ENCODE results near the gene CLDN10.

The CLDN10 gene

DNA sequence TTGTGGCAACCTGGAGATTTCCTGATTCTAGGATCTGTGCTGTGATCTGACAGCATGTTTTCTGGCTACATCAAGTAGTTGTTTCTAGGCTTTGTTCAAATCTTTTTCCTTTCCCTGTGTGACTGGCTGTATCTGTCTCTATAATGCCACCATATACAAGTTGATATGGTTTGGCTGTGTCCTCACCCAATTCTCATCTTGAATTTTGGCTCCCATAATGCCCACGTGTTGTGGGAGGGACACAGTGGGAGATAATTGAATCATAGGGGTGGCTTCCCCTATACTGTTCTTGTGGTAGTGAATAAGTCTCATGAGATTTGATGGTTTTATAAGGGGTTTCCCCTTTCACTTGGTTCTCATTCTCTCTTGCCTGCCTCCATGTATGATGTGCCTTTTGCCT is 24.6 kb upstream of the CLDN10 start:
- peaks cover 4% of the 10 kb centered on the region for H3K9me3 Mint-ChIP-seq
- ATAC-seq (no peak), DNase-seq (ENCODE audit: low spot score in 2 of 2) (no peak)
- no peaks in the 10 kb centered on the region for H3K4me1 Mint-ChIP-seq
- H3K36me3 Mint-ChIP-seq = no peaks in the 10 kb centered on the region
- no peak overlapping the region for H3K4me3 Mint-ChIP-seq
- H3K27ac Mint-ChIP-seq = no peak overlapping the region

DNA sequence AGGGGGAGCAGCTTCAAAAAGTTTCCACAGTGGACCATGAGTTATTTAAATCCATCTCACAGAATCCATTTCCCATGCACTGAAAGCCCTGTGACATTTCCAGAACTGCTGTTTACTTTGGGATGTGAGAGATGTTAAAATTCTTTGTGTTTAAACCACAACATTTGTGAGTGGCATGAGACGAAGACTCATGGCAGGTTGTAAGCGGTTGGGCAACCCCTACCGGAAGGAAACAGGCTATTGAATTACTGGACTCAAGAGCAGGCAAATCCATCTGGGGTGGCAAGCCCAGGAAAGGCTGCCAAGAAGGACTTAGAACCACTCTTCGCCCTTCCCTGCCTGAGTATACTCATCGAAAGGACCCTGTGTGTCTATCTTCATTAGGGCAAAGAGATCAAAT is 22.3 kb upstream of the CLDN10 start:
- DNase-seq (ENCODE audit: low spot score in 2 of 2) (no peak), ATAC-seq (no peak)
- Mint-ChIP-seq H3K36me3 (no peaks in the 10 kb centered on the region), H3K9me3 (peaks cover 4% of the 10 kb centered on the region), H3K27ac (no peak overlapping the region), H3K4me1 (peaks cover 4% of the 10 kb centered on the region), H3K4me3 (no peak overlapping the region)

DNA sequence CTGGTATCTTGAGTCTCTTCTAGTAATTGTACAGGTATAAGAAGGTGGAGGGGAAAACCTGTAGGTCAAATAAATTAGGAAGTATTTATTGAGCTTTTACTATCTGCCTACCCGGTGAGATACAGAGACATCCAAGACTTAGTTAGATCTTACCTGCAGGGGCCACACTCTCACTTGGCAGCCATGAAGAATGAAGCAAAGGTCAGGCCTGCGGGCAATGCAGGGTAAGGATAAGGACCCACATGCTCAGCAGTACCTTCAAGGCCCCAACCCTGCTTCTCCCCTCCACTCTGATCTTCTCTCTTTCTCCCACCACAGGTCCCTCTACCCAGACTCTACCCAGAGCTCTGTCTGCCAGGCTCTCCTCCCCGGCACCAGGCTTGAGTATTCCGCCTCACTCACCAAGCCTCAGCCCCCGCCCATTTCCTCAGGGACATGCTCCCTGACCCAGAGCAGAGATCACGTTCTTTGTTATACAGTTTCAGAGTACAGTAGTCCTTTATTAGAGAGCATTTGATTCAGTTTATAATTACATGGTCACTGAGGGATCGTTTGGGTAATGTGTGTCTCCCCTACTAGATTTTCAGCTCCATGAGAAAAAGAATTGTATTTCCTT is 18.9 kb upstream of the CLDN10 start:
- DNase-seq (ENCODE audit: low spot score in 2 of 2) = no peak
- Mint-ChIP-seq H3K9me3 (no peaks in the 10 kb centered on the region), H3K4me3 (no peak overlapping the region), H3K4me1 (peaks cover 9% of the 10 kb centered on the region), H3K27ac (no peak overlapping the region), H3K36me3 (no peaks in the 10 kb centered on the region)
- ATAC-seq = peak; percentile 34

DNA sequence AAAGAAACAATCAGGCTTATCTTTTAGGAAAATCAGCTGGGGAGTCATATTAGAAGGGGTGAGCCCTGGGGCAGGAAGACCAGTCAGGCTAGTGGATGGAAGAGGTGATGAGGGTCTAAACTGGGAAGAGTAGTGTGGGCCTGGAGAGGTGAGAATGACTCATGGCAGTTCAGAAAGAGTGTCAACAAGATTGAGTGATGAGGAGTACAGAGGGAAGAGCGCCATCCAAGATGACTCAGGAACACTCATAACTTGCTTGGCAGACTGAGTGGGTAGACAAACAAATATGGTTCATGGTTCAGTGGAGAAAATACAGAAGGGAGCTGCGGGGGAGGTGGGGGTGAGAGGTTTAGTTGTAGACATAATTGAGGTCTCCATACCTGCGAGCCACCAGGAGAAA is 17.3 kb upstream of the CLDN10 start:
- H3K4me3 Mint-ChIP-seq = no peak overlapping the region
- no peak overlapping the region for H3K27ac Mint-ChIP-seq
- H3K9me3 Mint-ChIP-seq = no peaks in the 10 kb centered on the region
- ATAC-seq (peak; percentile 91), DNase-seq (ENCODE audit: low spot score in 2 of 2) (no peak)
- H3K4me1 Mint-ChIP-seq = peaks cover 9% of the 10 kb centered on the region
- no peaks in the 10 kb centered on the region for H3K36me3 Mint-ChIP-seq

DNA sequence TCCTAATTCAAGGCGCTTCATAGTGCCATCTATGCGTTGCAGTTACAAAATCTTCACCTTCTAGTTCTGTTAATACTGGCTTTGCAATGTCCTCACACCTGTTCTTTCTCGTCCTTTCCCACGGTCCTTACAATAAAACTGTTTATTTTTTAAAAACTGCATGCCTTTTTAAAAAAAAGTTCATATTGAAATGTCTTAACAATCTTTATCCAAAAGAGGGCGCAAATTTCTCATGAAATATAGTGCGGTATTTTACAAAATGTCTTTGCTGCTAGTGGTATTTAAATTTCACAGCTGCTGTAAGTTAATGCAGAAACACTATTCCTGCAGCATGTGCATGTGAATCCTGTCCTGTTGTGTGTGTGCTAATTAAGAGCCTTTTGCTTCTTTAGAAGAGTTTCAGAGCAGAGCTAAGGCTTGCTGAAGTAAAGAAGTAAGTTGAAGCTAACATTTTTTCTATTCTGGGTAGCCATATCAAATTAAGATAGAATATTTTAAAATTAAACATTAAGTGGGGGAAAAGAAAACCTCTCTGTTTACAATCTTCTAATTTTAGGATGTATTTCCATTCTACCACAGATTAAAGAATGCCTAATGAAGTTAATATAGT is 15.8 kb upstream of the CLDN10 start:
- peaks cover 9% of the 10 kb centered on the region for H3K4me1 Mint-ChIP-seq
- H3K27ac Mint-ChIP-seq = no peak overlapping the region
- H3K9me3 Mint-ChIP-seq = no peaks in the 10 kb centered on the region
- ATAC-seq (no peak), DNase-seq (ENCODE audit: low spot score in 2 of 2) (no peak)
- H3K36me3 Mint-ChIP-seq = no peaks in the 10 kb centered on the region
- H3K4me3 Mint-ChIP-seq = no peak overlapping the region

DNA sequence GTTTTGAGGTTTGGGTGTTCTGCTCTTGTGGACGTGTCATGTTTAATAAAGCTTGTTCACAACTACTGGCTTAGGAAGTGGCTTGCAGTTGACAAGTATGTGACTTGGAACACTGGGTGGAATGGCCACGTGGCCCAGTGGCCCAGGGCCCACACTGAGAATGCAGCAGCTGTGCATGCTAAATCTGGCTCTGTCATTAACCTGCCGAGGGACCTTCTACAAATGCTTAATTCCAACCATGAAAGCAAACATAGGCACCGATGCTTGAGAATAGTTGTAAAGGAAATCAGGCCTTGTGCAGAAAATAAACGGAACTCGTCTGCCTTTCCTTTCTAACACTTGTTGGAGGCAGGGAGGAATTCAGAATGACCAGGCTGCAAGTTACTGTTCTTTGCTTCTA is 11.6 kb upstream of the CLDN10 start:
- ATAC-seq (no peak), DNase-seq (ENCODE audit: low spot score in 2 of 2) (no peak)
- Mint-ChIP-seq H3K27ac (no peak overlapping the region), H3K9me3 (no peaks in the 10 kb centered on the region), H3K4me3 (no peak overlapping the region), H3K36me3 (no peaks in the 10 kb centered on the region), H3K4me1 (no peaks in the 10 kb centered on the region)

DNA sequence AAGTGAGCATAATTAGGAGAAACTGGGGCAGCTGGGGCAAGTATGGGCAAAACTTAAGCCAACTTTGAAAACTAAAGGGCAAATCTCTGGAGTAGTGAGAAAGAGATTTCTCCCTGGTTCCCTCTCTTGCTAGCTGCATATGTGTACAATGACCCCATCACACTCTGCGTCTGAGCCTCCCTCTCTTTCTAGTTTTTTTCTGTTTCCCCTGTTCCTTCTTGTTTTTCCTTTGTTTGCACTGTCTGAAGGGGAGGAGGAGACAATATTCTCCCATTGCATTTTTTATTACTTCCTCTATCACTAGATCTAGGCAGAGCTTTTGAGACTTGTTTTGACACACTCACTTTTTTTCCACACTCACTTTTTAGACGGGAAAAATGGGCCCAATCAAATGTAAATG is 11.2 kb upstream of the CLDN10 start:
- Mint-ChIP-seq H3K4me3 (no peak overlapping the region), H3K27ac (no peak overlapping the region), H3K9me3 (no peaks in the 10 kb centered on the region), H3K36me3 (no peaks in the 10 kb centered on the region), H3K4me1 (no peaks in the 10 kb centered on the region)
- DNase-seq (ENCODE audit: low spot score in 2 of 2) (no peak), ATAC-seq (no peak)

DNA sequence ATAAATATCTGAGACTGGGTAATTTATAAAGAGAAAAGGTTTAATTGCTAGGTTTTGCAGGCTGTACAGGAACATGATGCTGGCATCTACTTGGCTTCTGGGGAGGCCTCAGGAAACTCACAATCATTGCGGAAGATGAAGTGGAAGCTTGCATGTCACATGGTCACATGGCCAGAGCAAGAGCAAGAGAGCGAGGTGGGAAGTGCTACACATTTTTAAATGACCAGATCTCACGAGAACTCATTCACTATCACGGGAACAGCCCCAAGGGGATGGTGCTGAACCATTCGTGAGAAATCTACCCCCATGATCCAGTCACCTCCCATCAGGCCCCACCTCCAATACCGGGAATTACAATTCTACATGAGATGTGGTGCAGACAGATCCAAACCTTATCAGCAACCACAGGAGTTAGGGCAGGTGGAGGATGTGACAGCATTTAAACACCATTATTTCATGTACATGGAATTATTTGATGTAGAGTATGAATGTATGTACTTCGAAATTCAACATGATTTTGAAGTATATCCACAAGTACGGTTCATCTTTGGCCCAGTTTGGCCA is 10.5 kb upstream of the CLDN10 start:
- Mint-ChIP-seq H3K4me1 (no peaks in the 10 kb centered on the region), H3K27ac (no peak overlapping the region), H3K9me3 (no peaks in the 10 kb centered on the region), H3K4me3 (no peak overlapping the region), H3K36me3 (no peaks in the 10 kb centered on the region)
- DNase-seq (ENCODE audit: low spot score in 2 of 2) = no peak
- no peak for ATAC-seq

DNA sequence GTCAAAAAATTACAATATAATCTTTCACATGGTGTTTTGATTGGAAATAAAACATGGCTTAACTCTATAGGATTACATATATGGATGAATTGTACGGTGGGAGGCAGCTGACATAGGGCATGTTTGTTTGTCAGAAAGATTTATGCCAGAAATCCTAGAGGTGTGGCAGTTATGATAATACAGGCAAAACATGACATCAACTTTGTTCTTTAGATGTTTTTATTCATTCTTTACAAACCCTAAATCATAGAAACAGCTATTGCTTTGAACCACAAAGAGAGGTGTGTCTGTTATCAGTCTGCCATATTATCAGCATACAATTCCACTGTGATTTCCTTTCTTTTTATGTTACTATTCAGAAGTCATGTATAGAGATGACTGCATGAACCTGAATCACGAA is 8.2 kb upstream of the CLDN10 start:
- Mint-ChIP-seq H3K36me3 (no peaks in the 10 kb centered on the region), H3K4me1 (no peaks in the 10 kb centered on the region), H3K4me3 (no peak overlapping the region), H3K9me3 (no peaks in the 10 kb centered on the region), H3K27ac (no peak overlapping the region)
- ATAC-seq = no peak
- DNase-seq (ENCODE audit: low spot score in 2 of 2) = no peak

DNA sequence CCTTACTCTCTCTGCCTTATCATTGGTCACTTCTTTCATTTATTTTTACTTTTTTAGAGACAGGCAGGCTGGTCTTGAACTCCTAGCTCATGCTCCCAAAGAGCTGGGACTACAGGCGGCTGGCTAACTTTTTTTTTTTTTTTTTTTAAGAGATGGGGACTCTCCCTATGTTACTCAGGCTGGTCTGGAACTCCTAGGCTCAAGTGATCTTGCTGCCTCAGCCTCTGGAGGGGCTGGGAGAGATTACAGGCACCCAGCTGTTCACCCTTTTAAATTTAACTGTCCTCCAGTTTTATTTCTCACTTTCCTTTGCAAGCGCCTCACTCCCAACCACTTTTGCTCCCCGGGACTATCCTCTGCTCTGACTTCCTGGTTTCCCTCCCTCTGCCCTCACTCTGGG is 5.6 kb upstream of the CLDN10 start:
- H3K4me3 Mint-ChIP-seq = no peak overlapping the region
- DNase-seq (ENCODE audit: low spot score in 2 of 2) = no peak
- H3K4me1 Mint-ChIP-seq = no peaks in the 10 kb centered on the region
- no peak overlapping the region for H3K27ac Mint-ChIP-seq
- no peak for ATAC-seq
- no peaks in the 10 kb centered on the region for H3K36me3 Mint-ChIP-seq
- no peaks in the 10 kb centered on the region for H3K9me3 Mint-ChIP-seq

DNA sequence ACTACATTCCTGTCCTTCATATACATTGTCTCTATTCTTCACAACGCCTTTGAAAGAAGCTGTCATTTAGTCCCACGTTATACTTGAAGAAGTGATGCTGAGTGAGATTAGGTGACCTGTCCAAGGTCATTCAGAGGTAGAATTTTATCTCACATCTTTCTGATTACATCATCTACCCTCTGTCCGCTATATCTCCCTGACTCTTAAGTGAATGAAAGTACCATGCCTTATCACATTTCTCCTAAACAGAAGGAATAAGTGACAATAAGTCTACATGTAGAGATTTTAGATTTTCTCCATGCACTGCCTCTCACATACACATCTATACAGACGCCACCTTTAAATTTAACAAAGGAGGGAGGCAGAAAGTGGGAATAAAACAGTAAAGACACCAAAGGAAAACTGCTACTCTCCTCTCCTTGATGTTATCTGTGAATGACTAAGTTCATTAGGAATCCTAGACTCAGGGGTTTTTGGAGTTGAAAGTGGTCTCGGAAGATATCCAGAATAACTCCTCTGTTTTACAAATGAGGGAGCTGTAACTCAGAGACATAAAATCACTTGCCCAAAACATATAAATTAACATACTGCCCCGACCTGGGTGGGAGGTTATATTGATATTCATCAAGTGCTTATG is 4.9 kb upstream of the CLDN10 start:
- no peak for DNase-seq (ENCODE audit: low spot score in 2 of 2)
- no peak for ATAC-seq
- Mint-ChIP-seq H3K9me3 (no peaks in the 10 kb centered on the region), H3K27ac (no peak overlapping the region), H3K4me1 (no peaks in the 10 kb centered on the region), H3K4me3 (no peak overlapping the region), H3K36me3 (no peaks in the 10 kb centered on the region)

DNA sequence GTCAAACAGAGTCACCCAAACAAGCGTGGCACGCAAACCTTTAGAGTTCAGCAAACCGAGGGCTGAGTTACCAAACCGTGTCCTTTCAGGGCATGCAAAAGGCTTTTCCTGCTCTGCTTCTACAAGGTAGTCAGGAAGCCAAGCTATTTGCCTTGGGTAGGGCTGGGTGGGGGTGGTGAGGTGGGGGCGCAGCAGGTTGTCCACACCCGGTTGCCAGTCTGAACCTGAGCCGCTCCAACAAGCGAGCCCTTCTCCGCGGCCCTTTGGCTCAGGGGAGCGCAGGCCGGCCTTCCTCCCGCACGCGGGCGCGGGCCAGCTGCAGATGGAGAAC is 347 bp upstream of the CLDN10 start:
- H3K27ac Mint-ChIP-seq = no peak overlapping the region
- H3K9me3 Mint-ChIP-seq = no peaks in the 10 kb centered on the region
- no peak for ATAC-seq
- no peak overlapping the region for H3K4me3 Mint-ChIP-seq
- no peaks in the 10 kb centered on the region for H3K36me3 Mint-ChIP-seq
- peaks cover 12% of the 10 kb centered on the region for H3K4me1 Mint-ChIP-seq
- DNase-seq (ENCODE audit: low spot score in 2 of 2) = no peak

DNA sequence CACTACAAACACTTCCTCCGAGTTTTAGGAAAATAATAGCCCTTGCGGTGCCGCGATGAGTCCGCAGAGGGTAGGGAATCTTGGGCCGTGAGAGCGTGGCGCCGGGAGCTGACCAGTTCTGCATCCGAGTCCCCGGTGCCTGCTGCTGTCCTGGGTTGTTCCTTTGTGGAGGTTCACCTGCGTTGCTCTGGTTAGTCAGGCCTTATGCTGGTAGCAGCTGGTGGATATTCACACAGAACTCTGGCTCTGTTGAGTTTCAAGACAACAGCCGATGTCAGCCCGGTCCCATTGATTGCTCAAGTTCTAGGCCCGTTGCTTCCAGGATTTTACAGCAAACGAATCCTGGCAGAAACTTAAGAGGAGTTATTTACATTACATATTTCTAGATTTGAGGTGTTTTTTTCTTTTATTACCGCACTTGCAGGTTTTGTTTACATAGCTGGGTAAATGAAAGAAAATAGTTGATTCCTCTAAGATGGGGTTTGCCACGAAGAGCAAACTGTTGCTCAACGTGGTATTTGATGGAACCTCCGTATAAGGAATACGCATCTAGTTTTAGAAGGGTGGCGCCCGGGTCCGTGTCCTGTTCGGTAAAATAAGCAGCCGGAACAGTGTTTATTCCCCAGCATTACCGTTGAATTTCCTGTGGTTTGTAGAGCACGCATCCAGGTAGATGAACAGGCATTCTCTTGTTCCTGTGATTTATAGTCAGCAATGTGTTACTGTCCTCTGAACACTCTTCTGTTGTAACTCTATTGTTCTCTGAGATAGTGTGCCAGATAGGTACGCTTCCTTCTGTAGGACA is 1.3 kb downstream of the CLDN10 start:
- H3K4me3 Mint-ChIP-seq = no peak overlapping the region
- no peaks in the 10 kb centered on the region for H3K36me3 Mint-ChIP-seq
- no peak for DNase-seq (ENCODE audit: low spot score in 2 of 2)
- peaks cover 12% of the 10 kb centered on the region for H3K4me1 Mint-ChIP-seq
- H3K9me3 Mint-ChIP-seq = no peaks in the 10 kb centered on the region
- no peak overlapping the region for H3K27ac Mint-ChIP-seq
- ATAC-seq = no peak

DNA sequence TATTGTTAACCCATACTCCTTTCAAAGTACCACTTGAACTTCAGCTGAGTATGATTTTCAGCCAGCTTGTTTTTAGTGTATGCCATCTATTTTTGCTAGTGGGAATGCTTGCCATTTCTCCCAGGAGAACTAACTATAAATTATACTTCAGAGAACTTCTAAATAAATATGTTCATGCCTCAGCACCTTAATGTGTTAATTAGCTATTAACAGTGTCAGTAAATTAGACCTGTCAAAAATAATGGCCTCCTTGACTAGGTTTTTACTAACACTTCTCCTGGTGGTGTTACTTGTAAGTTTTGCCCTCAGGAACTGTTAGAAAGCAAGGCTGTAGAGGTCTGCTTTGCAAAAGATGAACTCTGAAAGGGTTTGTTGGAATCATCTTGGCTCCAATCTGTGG is 4.5 kb downstream of the CLDN10 start:
- no peak for DNase-seq (ENCODE audit: low spot score in 2 of 2)
- no peak for ATAC-seq
- no peaks in the 10 kb centered on the region for H3K36me3 Mint-ChIP-seq
- peaks cover 12% of the 10 kb centered on the region for H3K4me1 Mint-ChIP-seq
- H3K27ac Mint-ChIP-seq = no peak overlapping the region
- no peak overlapping the region for H3K4me3 Mint-ChIP-seq
- no peaks in the 10 kb centered on the region for H3K9me3 Mint-ChIP-seq

DNA sequence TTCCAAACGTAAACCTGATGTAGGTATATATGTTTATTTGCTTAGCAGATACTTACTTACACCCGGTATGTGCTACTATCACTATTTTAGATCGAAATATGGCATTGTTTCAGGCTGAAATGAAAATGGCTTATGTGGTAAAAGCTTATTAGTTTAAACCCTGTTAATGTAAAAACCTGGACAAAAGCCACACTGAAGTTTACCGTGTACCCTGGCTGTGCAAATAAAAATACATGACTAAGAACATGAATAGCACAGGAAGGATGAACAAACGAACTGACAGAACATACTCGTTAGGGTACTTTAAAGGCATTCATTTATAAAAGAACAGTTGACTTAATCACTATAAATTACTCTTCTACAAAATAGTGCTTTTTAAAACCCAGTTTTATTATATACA is 6.6 kb downstream of the CLDN10 start:
- no peaks in the 10 kb centered on the region for H3K36me3 Mint-ChIP-seq
- DNase-seq (ENCODE audit: low spot score in 2 of 2) = no peak
- no peak overlapping the region for H3K27ac Mint-ChIP-seq
- H3K9me3 Mint-ChIP-seq = no peaks in the 10 kb centered on the region
- H3K4me3 Mint-ChIP-seq = no peak overlapping the region
- H3K4me1 Mint-ChIP-seq = peaks cover 4% of the 10 kb centered on the region
- no peak for ATAC-seq

DNA sequence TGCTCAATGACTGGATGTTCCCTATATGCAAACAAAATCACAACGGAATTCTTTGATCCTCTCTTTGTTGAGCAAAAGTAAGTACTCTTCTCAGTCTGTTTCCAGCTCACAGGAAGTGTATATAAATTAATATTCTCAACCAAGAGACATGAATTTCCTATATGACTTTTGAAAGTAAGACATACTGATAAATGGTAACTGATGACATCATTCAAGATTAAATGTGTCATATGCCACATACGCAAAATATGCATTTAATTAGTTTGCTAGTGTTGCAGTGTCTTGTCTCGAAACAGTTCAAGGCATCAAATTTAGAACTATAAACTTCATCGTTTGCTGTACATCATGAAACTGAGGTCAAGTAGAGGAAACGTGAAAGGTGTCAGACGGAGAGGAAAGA is 7.9 kb downstream of the CLDN10 start:
- no peak for DNase-seq (ENCODE audit: low spot score in 2 of 2)
- Mint-ChIP-seq H3K36me3 (no peaks in the 10 kb centered on the region), H3K9me3 (no peaks in the 10 kb centered on the region), H3K4me1 (no peaks in the 10 kb centered on the region), H3K27ac (no peak overlapping the region), H3K4me3 (no peak overlapping the region)
- no peak for ATAC-seq
